Right kidney (tissue), 9 donors: ENCODE results near the gene ZDHHC4.

ENCODE experiments used
- DNase-seq: peaks from one replicate; pipeline ENCODE4 v3.0.0-alpha.2; 2016
- long read RNA-seq, 8 donors: transcript quantifications; one replicate each; lab custom pipeline, GENCODE V29; 2026

Gene ZDHHC4
- long read RNA-seq, donor 1, transcript ZDHHC4-201 (8 exons, 1,259 nt) = minor isoform, 10 of 97 reads
- long read RNA-seq, donor 1, transcript ZDHHC4-205 (8 exons, 1,552 nt) = minor isoform, 6 of 97 reads
- long read RNA-seq, donor 1, transcript ZDHHC4-208 (2 exons, 718 nt) = minor isoform, 8 of 97 reads
- long read RNA-seq, donor 1, transcript ZDHHC4-203 (9 exons, 1,461 nt) = major isoform, 11 of 97 reads
- long read RNA-seq, donor 1, partial matches to known transcripts = 57 of 97 reads
- long read RNA-seq, donor 1, other reads (novel, unspliced or antisense) = 0 of 97 reads
- long read RNA-seq, donor 2, partial matches to known transcripts = 9 of 23 reads
- long read RNA-seq, donor 2, other reads (novel, unspliced or antisense) = 0 of 23 reads
- long read RNA-seq, donor 3, transcript ZDHHC4-208 (2 exons, 718 nt) = major isoform, 7 of 41 reads
- long read RNA-seq, donor 3, partial matches to known transcripts = 26 of 41 reads
- long read RNA-seq, donor 3, other reads (novel, unspliced or antisense) = 0 of 41 reads
- long read RNA-seq, donor 4, transcript ZDHHC4-201 (8 exons, 1,259 nt) = major isoform, 8 of 83 reads
- long read RNA-seq, donor 4, transcript ZDHHC4-203 (9 exons, 1,461 nt) = minor isoform, 5 of 83 reads
- long read RNA-seq, donor 4, transcript ZDHHC4-208 (2 exons, 718 nt) = major isoform, 8 of 83 reads
- long read RNA-seq, donor 4, partial matches to known transcripts = 56 of 83 reads
- long read RNA-seq, donor 4, other reads (novel, unspliced or antisense) = 0 of 83 reads
- long read RNA-seq, donor 5, transcript ZDHHC4-201 (8 exons, 1,259 nt) = major isoform, 16 of 81 reads
- long read RNA-seq, donor 5, partial matches to known transcripts = 49 of 81 reads
- long read RNA-seq, donor 5, other reads (novel, unspliced or antisense) = 0 of 81 reads
- long read RNA-seq, donor 6, transcript ZDHHC4-208 (2 exons, 718 nt) = minor isoform, 7 of 36 reads
- long read RNA-seq, donor 6, transcript ZDHHC4-203 (9 exons, 1,461 nt) = minor isoform, 7 of 36 reads
- long read RNA-seq, donor 6, transcript ZDHHC4-201 (8 exons, 1,259 nt) = major isoform, 8 of 36 reads
- long read RNA-seq, donor 6, partial matches to known transcripts = 9 of 36 reads
- long read RNA-seq, donor 6, other reads (novel, unspliced or antisense) = 0 of 36 reads
- long read RNA-seq, donor 7, transcript ZDHHC4-203 (9 exons, 1,461 nt) = minor isoform, 5 of 65 reads
- long read RNA-seq, donor 7, transcript ZDHHC4-208 (2 exons, 718 nt) = minor isoform, 5 of 65 reads
- long read RNA-seq, donor 7, transcript ZDHHC4-201 (8 exons, 1,259 nt) = major isoform, 10 of 65 reads
- long read RNA-seq, donor 7, transcript ZDHHC4-205 (8 exons, 1,552 nt) = minor isoform, 8 of 65 reads
- long read RNA-seq, donor 7, partial matches to known transcripts = 35 of 65 reads
- long read RNA-seq, donor 7, other reads (novel, unspliced or antisense) = 0 of 65 reads
- long read RNA-seq, donor 8, transcript ZDHHC4-208 (2 exons, 718 nt) = minor isoform, 9 of 32 reads
- long read RNA-seq, donor 8, transcript ZDHHC4-201 (8 exons, 1,259 nt) = major isoform, 12 of 32 reads
- long read RNA-seq, donor 8, partial matches to known transcripts = 5 of 32 reads
- long read RNA-seq, donor 8, other reads (novel, unspliced or antisense) = 0 of 32 reads

DNA sequence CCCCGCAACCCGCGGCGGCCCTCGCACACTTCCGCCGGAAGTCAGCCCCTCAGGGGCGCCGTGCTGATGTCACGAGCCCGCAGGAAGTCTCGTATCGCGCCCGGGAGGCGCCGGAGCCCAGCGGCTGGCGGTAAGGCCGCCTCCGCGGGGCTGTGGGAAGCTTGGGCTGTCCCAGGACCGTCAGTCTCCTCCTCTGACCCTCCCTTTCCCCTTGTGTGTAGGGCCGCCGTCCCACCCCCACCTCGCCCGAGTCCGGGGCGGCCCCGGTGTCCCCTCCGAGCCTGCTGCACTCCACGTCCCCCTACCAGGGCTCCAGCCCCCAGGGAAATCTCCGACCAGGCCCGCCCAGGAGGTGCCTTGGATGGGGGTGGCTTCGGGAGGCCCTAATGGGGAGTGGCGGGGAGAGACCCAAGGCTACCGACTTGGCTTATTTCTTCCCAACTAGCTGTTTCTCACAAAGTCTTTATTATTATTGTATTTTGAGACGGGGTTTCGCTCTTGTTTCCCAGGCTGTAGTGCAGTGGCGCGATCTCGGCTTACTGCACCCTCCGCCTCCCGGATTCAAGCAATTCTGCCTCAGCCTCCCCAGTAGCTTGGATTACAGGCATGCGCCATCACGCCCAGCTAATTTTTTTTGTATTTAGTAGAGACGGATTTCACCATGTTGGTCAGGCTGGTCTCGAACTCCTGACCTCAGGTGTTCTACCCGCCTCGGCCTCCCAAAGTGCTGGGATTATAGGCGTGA lies at the start of gene ZDHHC4:
Gene ZDHHC4, plus strand, starts transcription at position 86 of the 745 bp plus-strand sequence. CDS start 3,108 bp downstream, outside the sequence.
- peak; percentile 87 for DNase-seq

DNA sequence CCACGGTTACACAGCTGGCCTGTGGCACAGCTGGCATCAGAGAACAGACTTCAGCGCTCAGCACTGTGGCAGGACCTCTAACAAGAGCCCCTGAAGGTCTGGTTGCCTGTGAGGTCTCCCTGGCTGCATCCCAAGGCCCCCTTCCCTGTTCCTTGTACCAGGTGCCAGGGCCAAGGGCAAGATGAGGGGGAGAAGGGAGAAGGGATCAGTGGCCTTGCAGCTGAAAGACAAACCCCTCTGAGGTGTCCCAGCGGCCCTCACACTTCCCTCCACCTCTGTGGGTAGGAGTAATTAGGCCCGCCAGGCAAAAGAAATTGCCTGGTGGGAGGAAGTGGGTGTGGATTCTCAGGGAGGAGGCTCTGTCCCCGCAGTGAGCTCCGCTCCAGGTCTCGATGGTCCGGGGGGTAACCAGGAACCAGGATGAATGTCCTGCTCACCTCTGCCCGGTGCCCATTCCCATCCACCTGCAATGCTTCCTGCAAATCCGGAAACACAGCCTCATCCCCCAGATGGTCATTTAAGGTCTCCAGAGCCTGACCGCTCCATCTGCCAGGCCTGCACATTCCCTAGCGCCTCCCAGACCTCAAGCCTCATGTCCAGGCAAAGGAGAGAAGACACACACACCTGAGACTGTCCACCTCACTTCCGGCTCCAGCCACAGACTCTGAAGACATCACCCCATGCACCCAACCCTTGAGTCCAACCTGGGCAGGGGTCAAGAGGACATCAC lies 48.7 kb upstream of the ZDHHC4 start:
- DNase-seq = no peak

DNA sequence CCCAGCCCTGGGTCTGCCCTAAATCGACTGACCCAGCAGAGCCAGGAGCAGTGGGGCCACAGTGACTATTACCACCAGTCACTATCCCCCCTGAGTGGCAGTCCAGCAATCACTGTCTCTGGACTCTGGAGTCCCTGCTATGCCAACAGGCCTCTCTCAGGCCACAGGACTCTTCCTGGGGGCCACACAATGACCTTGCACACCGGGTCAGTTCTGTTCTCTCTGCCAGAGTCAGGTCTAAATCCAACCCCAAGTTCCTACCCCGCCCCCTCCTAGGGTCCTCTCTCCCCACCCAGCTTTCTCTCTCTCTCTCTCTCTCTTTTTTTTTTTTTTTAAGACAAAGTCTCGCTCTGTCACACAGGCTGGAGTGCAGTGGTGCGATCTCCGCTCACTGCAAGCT lies 47.6 kb upstream of the ZDHHC4 start:
- DNase-seq = no peak

DNA sequence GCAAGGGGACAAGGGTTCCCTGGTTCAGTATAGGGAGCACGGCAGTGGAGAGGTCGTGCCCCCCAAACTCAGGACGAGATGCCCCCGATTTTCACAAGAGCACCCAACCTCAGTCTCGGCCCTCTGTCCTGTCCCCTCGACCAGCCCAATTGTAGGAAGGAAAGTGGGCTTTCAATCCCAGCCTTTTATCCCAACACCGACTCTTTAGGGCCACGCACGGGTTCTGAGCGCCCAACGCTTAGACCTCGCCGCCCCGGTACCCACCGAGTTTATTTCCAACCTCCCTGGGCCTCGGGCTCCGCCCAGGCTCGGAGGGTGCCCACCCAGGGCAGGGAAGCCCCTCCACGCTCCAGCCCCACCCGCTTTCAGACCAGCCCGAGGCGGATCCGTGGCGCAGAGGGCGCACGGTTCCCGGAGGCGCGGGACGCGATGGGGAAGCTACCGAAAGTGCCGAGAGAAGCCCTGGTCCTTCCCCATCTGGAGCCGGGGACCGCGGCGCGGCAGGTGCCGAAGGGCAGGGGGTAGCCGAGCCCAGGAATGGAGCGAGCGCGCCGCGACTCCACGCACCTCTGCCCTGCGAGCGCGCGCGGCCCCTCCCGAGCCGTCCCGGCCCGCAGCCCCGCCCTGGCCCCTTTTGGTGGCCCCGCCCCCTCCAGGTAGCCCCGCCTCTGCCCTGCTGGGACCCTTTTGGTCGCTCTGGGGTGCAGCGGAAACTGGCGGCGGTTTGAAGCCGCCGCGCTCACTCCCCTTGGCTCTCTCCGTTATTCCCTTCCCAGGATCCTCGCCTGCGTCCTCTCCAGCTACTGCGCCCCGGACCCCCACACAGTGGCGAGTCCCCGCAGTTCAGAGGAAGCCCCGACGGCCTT lies 46.4 kb upstream of the ZDHHC4 start:
- peak; percentile 64 for DNase-seq

DNA sequence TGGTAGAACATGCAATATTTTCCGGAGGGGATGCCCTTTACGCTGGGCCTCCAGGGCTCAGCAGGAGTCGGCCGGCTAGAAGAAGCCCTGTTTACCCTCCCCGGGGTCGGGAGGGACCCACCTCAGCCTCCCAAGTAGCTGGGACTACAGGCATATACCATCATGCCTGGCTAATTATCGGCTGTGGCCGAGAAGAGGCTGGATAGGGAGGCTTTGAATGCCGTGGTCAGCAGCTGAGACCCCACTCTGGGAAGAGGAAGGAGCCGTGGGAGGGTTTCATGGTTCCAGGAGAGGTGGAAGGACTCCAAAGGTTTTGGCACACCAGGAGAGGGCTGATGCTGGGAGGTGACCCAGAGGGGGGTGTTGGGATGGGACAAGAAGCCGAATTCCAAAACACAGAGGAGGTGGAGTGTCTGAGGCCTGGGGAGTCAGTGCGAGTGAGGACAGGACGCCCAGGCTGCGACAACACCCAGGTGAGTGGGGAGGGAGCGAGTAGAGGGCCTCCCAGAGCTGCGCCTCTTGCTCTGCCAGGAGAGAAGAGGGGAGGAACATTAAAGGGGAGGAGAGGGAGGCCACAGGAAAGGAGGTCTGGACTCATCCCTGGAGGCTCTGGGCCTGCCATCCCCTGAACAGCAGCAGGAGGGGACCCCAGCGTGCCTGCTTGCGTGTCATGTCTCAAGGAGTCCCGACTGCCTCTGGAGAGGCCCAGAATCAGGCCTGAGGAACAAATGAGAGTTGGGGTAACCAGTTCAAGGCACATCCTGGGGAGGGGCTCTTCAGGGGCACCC lies 45.6 kb upstream of the ZDHHC4 start:
- DNase-seq = peak; percentile 38

DNA sequence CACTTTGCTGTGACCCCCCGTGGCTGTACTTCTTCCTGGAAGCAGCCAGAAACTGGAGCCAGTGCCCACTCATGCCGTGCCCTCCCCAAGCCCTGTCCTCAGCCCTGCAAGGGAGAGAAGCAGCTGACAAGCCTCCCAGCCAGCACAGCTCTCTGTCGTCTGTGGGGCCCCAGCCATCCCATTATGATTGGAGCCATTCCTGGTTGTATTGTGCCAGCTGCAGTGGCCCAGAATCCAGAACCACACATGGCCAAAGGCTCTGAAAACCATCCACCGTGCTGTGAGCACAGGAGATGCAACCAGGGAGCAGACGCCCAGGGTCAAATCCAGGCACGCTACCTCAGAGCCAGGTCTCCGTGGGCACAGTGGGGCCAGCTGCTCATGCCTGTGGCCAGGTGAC lies 44.7 kb upstream of the ZDHHC4 start:
- no peak for DNase-seq

DNA sequence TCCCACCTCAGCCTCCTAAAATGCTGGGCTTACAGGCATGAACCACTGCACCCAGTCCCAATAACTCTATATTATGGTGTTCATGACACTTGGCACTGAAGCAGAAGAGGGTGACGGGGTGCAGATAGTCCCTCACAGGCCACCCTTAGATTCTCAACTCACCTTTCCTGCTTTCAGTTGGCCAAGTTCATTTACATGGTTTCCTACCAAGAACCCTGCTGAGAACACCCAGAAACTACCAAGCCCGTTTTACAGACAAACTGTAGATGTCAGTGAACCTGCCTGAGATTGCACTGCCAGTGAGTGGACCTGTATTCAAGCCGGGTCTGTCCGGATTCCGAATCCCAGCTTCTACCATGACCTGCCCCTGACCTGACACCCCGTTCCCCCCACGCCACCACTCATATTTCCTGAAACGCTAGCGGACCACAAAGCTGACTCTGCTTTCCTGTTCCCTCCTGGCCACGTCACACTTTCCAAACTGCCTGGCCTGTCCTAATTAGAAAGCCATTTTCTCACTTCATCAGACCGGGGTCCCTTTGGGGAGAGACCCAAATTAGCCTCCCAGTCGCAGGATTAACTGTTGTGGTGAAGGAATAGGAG lies 43.3 kb upstream of the ZDHHC4 start:
- no peak for DNase-seq

DNA sequence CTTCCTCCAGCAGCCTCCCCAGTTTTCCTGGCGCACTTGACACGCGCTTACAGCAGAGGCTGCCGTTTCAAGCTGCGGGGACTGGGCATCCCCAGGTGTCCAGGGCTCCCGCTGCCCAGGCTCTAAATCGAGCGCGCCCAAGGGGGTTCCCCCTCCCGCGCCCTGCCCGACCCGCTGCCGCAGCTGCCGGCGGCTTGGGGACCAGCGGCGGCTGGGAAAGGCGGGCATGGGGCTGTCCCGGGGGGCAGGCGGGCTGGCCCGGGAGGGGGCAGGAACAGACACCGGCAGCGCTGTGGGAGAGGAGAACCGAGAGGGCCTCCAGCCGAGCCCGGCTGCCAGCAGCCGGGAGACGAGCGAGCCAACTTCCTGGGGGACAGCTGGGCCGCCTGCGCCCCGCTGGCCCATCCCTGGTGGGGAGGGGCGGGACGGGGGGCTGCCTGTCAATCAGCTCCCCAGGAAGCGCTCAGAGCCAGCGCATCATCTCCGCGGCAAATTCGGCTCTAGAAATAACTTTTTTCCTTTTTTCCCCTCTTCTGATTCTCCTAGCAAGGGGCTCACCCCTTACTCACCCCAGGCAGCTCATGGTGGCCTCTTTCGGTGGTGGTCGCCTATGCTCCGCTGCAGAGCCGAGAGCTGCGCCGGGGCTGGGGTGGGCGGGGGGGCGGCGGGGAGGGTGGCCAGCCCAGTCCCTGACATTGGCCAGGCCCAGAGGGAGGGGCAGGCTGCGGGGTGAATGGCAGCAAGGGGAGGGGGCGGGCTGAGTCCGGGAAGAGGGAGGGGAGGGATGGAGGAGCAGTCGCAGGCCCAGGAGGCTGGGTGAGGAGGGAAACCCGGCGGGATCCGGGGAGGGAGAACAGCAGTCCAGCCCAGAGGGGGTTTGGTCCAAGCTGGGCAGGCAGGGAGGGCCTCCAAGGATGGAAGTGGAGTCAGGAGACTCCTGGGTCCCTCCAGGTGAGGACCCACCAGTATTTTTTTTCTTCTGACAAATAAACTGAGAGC lies 40.7 kb upstream of the ZDHHC4 start:
- DNase-seq = peak; percentile 38

DNA sequence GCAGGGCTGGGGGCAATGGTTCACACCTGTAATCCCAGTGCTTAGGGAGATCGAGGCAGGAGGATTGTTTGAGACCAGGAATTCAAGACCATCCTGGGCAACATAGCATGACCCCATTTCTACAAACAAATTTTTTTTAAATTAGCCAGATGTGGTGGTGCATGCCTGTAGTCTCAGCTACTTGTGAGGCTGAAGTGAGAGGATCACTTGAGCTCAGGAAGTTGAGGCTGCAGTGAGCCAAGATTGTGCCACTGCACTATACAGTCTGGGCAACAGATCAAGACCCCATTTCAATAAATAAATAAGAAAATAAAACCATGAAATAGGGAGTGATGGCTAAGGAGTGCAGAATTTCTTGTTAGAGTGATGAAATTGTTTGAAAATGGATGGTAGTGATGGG lies 34.9 kb upstream of the ZDHHC4 start:
- no peak for DNase-seq

DNA sequence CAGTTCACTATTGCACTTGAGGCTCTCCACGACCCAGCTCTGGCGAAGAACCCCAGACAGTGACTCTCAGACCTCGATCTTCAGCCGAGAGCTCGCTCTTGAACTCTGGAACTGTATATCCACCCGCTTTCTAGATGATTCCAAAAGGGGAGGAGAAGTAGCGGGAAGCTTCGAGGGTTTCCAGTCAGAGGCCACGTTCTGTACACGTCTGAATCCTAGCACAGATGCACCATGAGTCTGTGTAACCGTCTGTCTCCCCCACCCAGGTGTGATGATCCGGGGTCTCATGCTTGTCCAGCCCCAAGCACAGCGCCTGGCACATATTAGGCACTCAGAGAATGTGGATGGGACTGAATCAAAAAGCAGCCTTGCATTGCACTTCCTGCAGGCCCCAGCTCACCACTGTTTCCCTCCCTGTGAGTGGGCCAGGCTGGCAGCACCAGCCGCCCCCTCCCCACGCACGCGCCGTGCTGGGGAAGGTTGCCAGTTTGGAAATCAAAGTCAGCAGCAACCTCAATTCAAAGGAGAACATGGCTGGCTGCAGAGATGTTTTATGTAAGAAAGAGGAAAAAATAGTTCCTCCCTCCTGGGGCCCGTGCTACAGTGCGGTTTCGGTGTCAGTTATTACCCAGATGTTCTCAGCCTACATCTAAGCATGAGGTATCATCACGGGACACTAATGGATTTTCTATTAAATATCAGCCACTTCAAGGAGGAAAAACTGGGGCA lies 31.7 kb upstream of the ZDHHC4 start:
- no peak for DNase-seq

DNA sequence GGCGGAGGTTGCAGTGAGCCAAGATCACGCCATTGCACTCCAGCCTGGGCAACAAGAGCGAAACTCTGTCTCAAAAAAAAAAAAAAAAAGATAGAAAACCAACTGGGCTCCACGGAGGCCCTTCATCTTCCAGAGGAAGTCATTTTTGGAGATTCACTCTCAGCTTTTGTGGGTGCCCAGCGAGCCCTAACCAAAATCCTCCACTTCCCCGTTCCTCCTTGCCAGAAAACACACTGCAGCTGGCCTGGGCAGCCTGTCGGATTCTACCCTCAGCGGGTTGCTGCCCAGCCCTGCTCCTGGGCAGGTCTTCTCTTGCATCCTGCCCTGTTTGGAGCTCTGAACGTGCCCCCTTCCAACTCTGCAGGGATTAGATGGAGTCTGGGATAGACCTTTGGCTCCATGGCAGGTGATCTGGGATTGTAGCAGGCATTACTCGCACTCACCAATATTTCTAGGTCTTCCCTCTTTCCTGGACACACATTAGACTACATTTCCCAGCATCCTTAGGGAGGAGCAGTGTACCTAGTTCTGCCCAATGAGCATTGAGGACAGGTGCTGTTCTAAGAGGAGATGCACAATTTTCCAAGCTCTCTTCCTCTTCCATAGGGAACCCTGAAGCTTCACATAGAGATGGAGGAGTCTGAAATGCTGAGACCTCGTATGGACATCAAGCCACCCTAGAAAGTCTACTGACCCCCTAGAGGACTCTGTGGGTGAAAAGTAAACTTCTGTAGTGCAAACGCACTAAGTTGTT lies 30.6 kb upstream of the ZDHHC4 start:
- DNase-seq = no peak

DNA sequence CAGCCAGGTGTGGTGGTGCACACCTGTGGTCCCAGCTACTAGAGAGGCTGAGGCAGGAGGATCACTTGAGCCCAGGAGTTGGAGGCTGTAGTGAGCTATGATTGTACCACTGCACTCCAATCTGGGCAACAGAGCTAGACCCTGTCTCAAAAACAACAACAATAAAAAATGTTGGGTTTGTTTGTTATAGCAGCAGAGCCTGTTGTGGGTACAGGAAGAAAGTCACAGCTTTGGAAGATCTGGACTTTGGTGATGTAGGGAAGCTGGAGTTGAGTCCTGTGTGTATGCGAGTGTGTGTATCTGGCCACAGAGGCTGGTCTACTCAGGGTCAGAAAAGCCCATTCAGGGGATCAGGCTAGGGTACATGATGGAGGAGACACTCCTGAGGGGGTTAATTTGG lies 29.9 kb upstream of the ZDHHC4 start:
- DNase-seq = no peak

DNA sequence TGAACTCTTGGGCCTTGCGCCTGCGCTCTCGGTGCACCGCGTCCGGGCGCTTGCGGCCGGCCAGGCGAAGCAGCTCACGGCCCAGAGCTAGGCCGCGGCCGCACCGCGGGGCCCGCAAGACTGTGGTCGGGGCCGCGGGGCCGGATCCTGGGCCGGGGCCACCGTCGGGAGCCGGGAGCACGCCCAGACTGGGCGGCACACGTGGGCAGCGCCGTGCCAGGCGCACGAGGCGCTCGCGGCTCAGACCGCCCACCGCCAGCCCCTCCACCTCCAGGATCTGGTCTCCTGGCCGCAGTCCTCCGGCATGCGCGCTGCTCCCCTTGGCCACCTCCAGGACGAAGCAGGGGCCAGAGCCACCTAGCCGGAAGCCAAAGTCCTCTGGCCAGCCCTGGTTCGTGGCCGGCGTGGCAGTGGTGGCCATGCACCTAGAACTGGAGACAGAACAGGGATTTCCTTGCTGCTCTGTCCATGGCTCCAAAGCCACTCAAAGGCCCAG lies 26.2 kb upstream of the ZDHHC4 start, which contains the start of gene GRID2IP:
Gene GRID2IP, minus strand, starts transcription at position 446 of the 496 bp plus-strand sequence. Its CDS starts 25 bp downstream, at position 421.
- no peak for DNase-seq

DNA sequence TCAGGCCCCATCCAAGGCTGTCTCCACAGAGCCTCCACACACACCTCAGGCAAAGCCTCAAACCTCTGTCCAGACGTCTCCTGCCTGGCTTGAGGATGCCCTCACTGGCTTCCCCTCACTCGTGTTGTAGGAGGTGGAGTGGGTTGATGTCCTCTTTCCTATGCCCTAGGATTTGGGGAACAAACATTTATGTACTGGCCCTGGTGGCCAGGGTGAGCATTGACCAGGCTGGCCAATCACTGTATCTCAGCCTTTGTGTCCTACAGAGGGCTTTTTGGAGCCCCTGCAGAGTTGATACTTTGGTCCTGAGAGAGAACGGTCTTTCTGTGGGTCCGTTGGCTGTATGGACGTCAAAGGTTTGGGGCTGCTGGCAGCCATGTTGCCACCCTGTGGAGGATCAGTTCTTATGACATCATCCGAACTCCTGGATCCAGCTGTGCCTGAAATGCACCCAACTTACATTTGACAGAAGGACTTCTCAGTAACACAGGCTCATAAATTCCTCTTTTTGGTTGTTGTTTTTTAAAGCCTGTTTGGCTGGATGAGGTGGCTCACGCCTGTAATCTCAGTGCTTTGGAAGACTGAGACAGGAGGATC lies 23.7 kb upstream of the ZDHHC4 start:
- no peak for DNase-seq
